AML-193 (cell line): Measurements from ENCODE around the gene CD84.
A peak's percentile ranks its signal among the peaks of the same experiment; 100 is the strongest.
"Not testable (repeated sequence)": the region's sequence is repeated elsewhere in the genome, so short reads cannot be mapped to it uniquely, and the experiment has no call there.

Source experiments
- DNase-seq, 2 experiments: peaks; one replicate each; lab custom pipeline; 2025; lab: John Stamatoyannopoulos, UW

CD84 gene

GRCh38 chr1:160575112-160575664 is 4.1 kb downstream of the CD84 start:
- DNase-seq = peak; percentile 82 to 83

DNA sequence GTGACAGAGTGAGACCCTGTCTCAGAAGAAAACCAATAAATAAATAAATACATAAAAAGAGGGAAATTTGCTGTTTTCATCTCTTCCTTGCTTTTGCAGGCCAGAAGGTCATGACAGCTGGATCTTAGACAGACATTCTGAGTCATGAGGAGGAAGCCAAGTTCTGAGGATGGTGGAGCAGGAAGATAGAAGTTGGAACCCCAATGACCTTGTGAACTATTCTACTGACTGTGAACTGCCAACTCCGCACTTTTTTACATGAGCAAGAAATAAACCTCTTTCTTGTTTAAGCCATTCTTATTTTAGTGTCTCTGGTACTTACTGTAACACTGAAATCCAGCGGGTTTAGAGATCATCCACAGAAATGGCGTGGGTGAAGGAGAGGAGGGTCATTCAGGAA is 8.5 kb downstream of the CD84 start:
- no peak for DNase-seq

GRCh38 chr1:160569806-160570205 is 9.5 kb downstream of the CD84 start:
- peak in 1 of 2 experiments; percentile 3 for DNase-seq

DNA sequence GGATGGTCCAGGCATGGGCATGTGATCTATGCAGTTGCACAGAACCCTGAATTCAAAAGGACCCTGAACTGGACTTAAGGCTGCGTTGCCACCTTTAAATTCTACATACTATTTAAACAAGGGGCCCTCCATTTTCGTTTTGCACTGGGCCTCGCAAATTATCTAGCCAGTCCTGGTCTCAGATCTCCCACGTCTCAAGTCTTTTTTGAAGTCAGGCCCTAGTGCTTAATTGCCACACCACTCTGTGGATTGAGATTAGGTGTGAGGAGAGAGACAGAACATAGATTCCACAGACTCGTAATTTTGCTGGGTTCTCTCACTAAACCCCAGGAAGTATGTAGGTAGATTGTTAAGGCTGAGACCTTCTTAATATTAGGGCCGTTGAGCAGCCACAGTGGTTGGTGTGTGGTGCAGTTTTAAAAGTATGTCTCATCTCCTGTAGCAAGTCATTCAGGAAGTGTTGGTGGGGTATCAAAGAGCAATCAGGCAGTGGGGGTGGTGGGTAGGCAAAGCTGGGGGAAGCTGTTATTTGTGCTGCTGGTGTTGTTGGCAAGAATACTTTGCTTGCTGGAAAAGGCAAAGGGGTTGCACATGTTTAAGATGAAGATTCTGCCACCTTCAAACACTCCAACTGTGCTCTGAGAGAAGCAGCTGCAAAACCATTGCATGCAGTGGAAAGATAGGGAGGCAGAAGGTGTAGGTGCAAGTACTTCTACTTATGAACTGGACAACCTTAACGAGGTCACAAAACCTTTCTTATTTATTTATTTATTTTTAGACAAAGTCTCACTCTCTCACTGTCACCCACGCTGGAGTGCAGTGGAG is 11.2 kb downstream of the CD84 start:
- peak; percentile 56 to 59 for DNase-seq

DNA sequence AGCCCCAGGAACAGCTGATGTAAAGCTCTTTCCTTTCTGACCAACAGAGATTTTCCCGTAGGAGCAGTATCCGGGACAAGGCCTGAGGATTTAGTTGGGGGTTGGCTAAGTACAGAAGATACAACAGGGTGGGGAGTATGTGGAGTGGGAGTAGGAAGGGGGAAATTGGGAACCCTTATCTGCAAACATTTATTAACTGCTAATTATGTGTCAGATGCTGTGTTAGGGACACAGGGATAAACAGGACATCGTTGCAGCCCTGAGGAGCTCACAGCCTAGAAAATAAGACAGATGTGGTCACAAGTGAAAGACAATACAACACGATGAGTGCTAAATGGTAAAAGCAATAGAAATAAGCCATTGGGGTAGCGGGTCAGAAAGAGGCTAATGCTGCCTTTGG is 12.0 kb downstream of the CD84 start:
- DNase-seq = no peak

DNA sequence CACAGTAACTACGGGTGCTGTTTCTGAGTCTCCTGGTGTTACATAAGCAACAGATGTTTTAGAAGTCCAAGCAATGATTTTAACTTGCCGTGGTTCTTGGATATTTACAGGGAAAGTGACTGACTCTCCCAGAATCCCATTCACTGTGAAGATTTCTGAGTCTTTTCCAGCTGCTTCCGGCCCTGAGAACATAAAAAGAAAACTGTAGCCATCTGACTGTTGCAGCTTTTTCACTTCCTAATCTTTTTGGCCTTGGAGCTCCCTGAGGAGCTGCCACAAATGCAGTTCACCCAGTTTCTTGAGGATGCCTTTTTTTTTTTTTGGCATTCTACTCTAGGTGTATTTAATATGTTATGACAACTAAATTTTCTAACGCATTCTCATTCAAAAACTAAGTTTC is 13.7 kb downstream of the CD84 start:
- no peak for DNase-seq

DNA sequence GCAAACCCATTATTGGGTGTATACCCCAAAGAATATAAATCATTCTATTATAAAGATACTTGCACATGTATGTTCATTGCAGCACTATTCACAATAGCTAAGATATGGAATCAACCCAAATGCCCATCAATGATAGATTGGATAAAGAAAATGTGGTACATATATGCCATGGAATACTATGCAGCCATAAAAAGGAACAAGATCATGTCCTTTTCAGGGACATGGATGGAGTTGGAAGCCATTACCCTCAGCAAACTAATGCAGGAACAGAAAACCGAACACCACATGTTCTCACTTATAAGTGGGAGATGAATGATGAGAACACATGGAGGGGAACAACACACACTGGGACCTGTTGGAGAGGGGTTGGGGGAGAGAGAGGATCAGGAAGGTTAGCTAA is 16.1 kb downstream of the CD84 start:
- not testable (repeated sequence) for DNase-seq

DNA sequence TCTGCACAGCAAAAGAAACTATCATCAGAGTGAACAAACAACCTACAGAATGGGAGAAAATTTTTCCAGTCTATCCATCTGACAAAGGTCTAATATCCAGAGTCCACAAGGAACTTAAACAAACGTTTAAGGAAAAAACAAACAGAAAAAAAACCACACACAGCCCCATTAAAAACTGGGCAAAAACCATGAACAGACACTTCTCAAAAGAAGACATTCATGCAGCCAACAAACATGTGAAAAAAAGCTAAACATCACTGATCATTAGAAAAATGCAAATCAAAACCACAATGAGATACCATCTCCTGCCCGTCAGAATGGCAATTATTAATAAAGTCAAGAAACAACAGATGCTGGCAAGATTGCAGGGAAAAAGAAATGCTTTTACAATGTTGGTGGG is 16.6 kb downstream of the CD84 start:
- not testable (repeated sequence) for DNase-seq

DNA sequence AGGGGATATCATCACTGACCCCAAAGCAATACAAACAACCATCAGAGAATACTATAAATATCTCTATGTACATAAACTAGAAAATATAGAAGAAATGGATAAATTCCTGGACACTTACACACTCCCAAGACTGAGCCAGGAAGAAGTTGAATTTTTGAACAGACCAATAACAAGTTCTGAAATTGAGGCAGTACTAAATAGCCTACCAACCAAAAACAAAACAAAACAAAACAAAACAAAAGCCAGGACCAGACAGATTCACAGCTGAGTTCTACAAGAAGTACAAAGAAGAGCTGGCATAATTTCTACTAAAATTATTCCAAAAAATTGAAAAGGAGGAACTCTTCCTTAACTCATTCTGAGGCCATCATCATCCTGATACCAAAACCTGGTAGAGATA is 18.5 kb downstream of the CD84 start:
- no peak for DNase-seq

DNA sequence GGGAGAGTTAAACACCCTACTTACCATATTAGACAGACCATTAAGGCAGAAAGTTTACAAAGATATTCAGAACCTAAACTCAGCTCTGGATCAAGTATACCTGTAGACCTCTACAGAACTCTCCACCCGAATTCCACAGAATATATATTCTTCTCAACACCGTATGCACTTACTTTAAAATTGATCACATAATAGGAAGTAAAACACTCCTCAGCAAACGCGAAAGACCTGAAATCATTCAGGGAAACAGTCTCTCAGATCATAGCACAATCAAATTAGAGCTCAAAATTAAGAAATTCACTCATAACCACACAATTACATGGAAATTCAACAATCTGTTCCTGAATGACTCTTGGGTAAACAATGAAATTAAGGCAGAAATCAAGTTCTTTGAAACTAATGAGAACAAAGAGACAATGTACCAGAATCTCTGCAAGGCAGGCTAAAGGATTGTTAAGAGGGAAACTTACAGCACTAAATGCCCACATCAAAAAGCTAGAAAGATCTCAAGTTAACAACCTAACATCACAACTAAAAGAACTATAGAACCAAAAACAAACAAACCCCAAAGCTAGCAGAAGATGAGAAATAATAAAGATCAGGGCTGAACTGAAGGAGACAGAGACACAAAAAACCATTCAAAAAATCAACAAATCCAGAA is 19.1 kb downstream of the CD84 start:
- no peak for DNase-seq

GRCh38 chr1:160559437-160559836 is 19.9 kb downstream of the CD84 start:
- DNase-seq = not testable (repeated sequence)

- DNase-seq = no peak
Measured at GRCh38 chr1:160558660-160559380, 20.5 kb downstream of the CD84 start.

- no peak for DNase-seq
Measured at GRCh38 chr1:160553778-160554177, 25.5 kb downstream of the CD84 start.

GRCh38 chr1:160552425-160552824 is 26.9 kb downstream of the CD84 start:
- no peak for DNase-seq

DNA sequence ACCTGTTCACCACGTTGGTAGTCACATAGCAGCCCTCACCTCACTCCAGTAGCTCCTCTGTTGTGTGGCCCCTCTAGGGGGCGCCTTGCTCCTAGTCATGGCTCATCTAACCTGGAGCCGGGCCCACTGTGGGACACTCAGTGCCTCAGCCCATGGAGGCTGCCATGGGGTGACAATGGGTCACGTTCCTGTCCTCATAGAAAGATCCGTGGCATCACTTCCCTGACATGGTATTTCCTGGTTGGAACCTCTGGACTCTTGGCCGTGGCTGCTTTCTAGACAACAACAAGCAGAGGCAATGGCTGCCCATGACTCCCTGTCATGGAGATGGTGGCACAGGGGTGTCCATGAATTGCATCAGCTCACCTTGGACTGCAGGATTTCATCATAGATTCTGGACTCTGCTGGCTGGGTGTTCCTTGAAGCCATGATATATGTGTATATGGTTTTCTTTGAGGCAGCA is 28.7 kb downstream of the CD84 start:
- DNase-seq = peak in 1 of 2 experiments; percentile 27

GRCh38 chr1:160549665-160550006 is 29.7 kb downstream of the CD84 start:
- DNase-seq = no peak

- no peak for DNase-seq
Measured at GRCh38 chr1:160548960-160549664, 30.2 kb downstream of the CD84 start.

GRCh38 chr1:160548183-160548582 is 31.1 kb downstream of the CD84 start:
- no peak for DNase-seq

DNA sequence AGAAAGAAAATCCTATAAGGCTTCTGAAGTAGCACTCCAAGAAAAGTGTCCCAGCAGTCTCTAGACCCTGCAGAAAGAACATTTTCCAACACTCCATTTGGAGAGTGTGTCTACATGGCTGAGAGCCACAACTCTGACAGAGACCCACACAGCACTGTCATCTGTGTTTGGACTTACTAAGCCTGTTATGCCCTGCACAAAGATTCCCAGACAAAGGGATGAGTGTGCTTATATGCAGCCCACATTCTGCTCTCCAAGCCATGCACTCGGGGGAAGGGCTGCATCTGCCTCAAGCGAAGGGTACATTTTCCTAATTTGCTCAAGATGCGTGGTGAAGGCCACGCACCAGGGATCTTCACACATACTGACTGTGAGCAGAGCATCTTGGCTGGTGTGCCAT is 31.9 kb downstream of the CD84 start:
- no peak for DNase-seq

GRCh38 chr1:160546942-160547341 is 32.4 kb downstream of the CD84 start:
- peak; percentile 33 to 35 for DNase-seq

GRCh38 chr1:160544647-160545046 is 34.6 kb downstream of the CD84 start:
- peak; percentile 46 to 54 for DNase-seq
